ENCODE measurements around the gene SCART1.

SCART1 gene

GRCh38 chr10:133475425-133475734 is 21.6 kb downstream of the SCART1 start:
- no peak for TF ChIP-seq CTCF (IDR thresholded peaks at IDR 0.05; ENCODE audit: extremely low read depth, missing control alignments)
- no peak for DNase-seq (ENCODE audit: low spot score)

- no peak for TF ChIP-seq CTCF (IDR thresholded peaks at IDR 0.05; ENCODE audit: extremely low read depth, missing control alignments)
- DNase-seq (ENCODE audit: low spot score): no peak
Observed at GRCh38 chr10:133475821-133476640, 22.3 kb downstream of the SCART1 start.

- no peak for DNase-seq (ENCODE audit: low spot score)
- TF ChIP-seq CTCF (IDR thresholded peaks at IDR 0.05; ENCODE audit: extremely low read depth, missing control alignments): no peak
Observed at GRCh38 chr10:133476641-133476990, 22.9 kb downstream of the SCART1 start.

GRCh38 chr10:133481086-133481643 is 27.4 kb downstream of the SCART1 start:
- no peak for TF ChIP-seq CTCF (IDR thresholded peaks at IDR 0.05; ENCODE audit: extremely low read depth, missing control alignments)
- no peak for DNase-seq (ENCODE audit: low spot score)

- DNase-seq (ENCODE audit: low spot score): no peak
- TF ChIP-seq CTCF (IDR thresholded peaks at IDR 0.05; ENCODE audit: extremely low read depth, missing control alignments): no peak
Observed at GRCh38 chr10:133481657-133482056, 27.9 kb downstream of the SCART1 start.

GRCh38 chr10:133484818-133485217 is 31.1 kb downstream of the SCART1 start:
- DNase-seq (ENCODE audit: low spot score): no peak
- no peak for TF ChIP-seq CTCF (IDR thresholded peaks at IDR 0.05; ENCODE audit: extremely low read depth, missing control alignments)

- no peak for DNase-seq (ENCODE audit: low spot score)
- no peak for TF ChIP-seq CTCF (IDR thresholded peaks at IDR 0.05; ENCODE audit: extremely low read depth, missing control alignments)
Observed at GRCh38 chr10:133487085-133487484, 33.3 kb downstream of the SCART1 start.
